Fibroblast of lung (primary cell): Measurements from ENCODE around the gene HMMR.

ENCODE experiments used
- CTCF ChIP-seq, 2 donors: IDR thresholded peaks in 1 of 2; conservative IDR thresholded peaks in 1 of 2; 1 replicate in 1 of 2; 2 replicates in 1 of 2; pipeline ENCODE4 v1.5.1; 2011 to 2012; ENCODE audit warnings: low read length in 2 of 2, control low read depth in 1 of 2, inconsistent platforms in 1 of 2, low read depth in 1 of 2, mild to moderate bottlenecking in 1 of 2
- EZH2 ChIP-seq: IDR thresholded peaks from 2 replicates; pipeline ENCODE4 v1.5.1; 2012; ENCODE audit warnings: low read length, control low read depth, mild to moderate bottlenecking; ENCODE audit errors: missing control alignments

- TF ChIP-seq CTCF (conservative IDR thresholded peaks at IDR 0.05 in 1 of 2, IDR thresholded peaks at IDR 0.05 in 1 of 2; ENCODE audit: low read depth in 1 of 2, low read length in 2 of 2) (no peak), EZH2 (no peak)
These were observed 72.8 kb downstream of the HMMR start for GRCh38 chr5:163533223-163533622.
